ENCODE data around the gene PAPPA.

PAPPA gene

DNA sequence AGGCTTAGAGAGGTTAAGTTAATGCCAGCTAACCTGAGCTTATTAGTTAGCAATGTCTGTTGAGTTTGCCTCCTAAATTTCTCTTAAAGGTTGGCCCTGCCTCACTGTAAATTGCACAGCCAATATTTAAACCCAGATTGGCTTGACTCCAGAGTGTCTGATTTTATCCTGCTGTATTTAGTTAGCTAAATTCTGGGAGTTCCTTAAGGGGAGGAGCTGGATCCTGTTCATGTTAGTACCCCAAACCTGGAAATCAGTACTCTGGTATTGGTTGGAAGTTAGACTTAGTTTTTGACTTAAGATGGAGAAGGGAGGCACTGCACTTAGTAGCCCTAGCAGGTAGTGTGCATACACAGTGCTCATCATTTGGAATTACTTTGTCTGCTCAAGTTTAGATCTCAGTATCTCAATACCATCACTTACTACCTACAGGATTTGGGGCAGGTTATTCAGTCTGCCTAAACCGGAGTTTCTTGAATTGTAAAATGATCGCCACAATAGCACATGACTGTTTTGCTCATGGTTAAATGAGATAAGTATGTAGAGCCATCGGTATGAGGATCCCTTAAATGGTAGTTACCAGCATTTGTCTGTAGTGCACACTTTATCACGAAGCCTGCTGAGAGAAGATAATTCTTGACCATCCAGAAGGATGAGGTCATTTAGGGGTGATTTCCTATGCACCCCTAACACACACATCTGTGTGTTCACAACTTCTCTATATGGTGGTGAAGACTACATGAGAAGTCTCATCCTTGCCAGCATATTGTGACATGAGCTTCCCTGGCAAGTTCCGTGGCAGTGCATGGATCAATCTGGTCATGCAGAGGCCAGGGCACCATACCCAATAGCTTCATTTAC is 268.8 kb downstream of the PAPPA start:
- DNase-seq (ENCODE audit: low spot score): no peak

GRCh38 chr9:116423149-116423548 is 269.6 kb downstream of the PAPPA start:
- DNase-seq (ENCODE audit: low spot score): no peak

DNA sequence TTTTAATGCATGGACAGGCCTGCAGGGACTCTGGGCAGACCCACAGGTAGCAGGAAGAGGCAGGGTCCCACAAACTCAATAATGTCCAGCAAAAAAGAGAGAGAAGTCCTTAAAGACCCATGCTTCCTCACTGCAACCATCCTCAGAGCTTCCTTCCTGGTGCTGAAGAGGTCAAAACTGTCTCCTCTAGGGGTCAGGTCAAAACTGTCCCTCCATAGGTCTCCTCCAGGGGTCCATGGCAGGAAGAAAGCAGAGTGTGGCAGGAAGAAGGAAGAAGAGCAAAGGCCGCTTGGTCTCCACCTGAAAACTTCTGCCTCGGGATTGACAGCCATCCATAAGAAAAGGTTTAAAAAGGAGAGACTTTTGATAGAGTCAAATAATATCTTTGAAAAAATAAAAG is 271.7 kb downstream of the PAPPA start:
- no peak for DNase-seq (ENCODE audit: low spot score)

DNA sequence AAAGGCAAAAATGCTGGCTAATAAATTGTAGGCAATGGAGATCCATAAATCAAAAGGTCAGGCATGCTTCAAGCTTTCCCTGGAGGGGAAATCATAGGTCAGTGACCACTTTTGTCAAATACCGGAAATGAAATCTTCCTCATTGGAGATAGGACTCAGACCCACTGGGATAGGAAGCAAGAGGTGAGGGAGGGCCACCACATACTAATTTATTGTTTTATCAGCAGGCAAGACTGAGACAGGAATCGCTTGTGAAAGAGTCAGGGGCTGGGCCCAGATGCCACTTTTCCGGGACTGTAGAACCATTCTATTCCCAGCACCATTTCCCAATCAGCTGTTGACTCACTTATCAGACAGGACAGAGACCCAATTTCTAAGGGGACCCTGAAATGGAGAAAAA is 277.3 kb downstream of the PAPPA start:
- DNase-seq (ENCODE audit: low spot score): no peak

- DNase-seq (ENCODE audit: low spot score): no peak
Observed at GRCh38 chr9:116432051-116432450, 278.5 kb downstream of the PAPPA start.

GRCh38 chr9:116434314-116434713 is 280.7 kb downstream of the PAPPA start:
- no peak for DNase-seq (ENCODE audit: low spot score)

GRCh38 chr9:116435706-116436105 is 282.1 kb downstream of the PAPPA start:
- DNase-seq (ENCODE audit: low spot score): no peak

DNA sequence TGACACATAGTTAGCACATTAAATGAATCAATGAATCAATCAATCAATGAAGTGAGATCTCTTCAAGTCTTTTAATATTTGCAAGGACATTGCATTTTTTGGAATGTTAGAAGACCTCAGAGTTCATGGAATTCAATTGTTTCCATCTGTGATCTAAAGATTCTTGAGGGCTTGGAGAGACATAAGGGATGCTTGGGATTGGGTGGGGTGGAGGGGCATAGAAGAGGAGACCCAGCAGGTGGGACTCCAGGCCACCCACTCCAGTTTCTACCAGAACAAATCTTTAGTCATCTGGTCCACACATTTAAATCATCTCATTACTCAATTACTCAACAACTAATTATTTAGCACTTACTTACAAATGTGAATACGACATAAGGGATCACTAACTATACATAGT is 282.5 kb downstream of the PAPPA start:
- no peak for DNase-seq (ENCODE audit: low spot score)

GRCh38 chr9:116437411-116438370 is 284.1 kb downstream of the PAPPA start:
- no peak for DNase-seq (ENCODE audit: low spot score)

GRCh38 chr9:116442528-116442927 is 288.9 kb downstream of the PAPPA start:
- DNase-seq (ENCODE audit: low spot score): no peak

DNA sequence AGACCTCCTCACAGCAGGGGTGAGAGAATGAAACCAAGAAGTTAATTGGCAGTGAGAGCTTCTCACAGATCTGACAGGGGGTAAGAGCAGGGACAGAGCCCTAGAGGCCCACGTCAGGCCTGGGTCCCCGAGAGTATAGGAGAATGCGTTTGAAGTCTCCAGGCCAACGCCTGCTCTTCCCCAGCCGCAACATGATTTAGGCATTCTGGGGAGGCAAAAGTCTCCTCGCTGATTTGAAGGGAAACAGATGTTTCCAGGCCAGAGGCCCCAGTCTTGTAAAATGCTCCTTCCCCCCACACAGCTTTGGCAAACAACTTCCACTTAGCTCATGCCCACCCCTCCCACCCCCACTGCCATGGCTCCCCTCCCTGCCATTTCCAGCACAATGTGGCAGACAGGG is 294.3 kb downstream of the PAPPA start:
- no peak for DNase-seq (ENCODE audit: low spot score)

GRCh38 chr9:116448431-116448830 is 294.8 kb downstream of the PAPPA start:
- DNase-seq (ENCODE audit: low spot score): no peak

- DNase-seq (ENCODE audit: low spot score): no peak
Observed at GRCh38 chr9:116449949-116450348, 296.4 kb downstream of the PAPPA start.

DNA sequence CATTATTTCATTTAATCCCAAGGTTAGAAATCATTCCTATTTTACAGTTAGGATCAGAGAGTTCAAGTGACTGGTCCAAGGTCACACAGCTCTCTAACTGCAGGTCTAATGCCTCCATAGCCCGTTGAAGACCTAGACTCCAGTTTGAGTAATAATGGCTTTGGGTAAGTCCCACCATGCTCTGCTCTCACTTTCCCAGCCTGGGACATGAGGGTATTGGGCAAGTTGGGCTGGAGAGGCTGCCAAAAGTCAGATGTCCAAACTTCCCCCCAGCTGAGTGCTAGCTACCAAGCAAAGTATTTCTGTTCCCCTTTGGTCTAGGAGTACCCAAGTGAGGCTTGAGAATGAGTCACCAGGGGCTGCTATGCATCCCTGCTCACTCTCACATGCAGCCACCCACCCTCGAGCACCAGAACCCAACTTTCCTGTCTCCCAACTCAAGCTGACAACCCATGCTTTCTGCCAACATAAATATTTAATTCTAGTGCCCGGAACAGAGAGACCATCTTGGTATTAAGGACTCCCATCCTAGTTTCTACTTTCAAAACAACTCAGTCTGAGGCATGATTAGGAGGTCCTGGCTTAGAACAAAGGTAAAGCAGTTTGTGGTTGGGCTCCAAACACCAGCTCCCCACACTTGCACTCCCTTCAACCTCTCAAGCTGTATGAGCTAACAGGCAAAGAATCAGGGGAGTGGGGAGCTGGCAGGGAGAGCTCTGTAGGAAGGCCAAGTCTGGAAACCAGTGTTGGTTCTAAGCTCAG is 297.0 kb downstream of the PAPPA start:
- peak; percentile 84 for DNase-seq (ENCODE audit: low spot score)

DNA sequence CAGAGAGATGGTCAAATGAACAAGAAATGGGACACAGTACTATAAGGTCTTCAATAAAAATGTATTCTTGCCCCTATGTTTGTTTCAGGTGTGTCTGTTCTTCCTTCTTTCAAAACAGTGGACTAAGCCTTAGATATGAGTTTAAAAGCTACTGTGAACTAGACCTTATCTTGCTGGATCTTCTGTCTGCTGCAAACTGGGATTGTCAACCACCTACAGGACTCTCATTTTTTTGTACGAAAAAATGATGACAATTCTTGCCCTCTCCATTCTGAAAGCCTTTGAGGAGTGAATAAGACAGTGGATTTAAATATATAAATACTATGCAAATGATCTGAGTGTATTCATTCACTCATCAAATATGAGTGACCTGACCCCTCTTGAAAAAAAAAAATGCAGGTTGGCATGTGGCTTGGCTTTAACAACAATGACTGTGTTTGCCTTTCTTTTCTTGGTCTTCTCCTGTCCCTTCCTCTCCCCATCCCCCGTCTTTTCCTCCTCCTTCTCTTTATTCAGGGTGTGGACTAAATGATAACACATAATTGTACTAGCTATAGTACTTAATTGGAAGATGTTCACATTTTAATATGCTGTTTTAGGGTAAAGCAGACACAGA is 298.0 kb downstream of the PAPPA start:
- peak; percentile 27 for DNase-seq (ENCODE audit: low spot score)
